H9 (cell line): ENCODE data around the gene ARSH. TPM values are rescaled to one million over a fixed set of nuclear protein-coding genes. Genes with fewer than 3 reads are reported as not detected.

ENCODE experiments used
- DNase-seq: peaks from one replicate; pipeline ENCODE4 v3.0.0-alpha.2; 2017
- H2AFZ ChIP-seq: one replicate; pipeline ENCODE4 v1.6.1; 2013; ENCODE audit warnings: mild to moderate bottlenecking, low read length, control low read depth, moderate library complexity
- H2AK5ac ChIP-seq: 2 replicates; pipeline ENCODE4 v1.6.1; 2013; ENCODE audit warnings: low read length, control low read depth, mixed read lengths; ENCODE audit not compliant: insufficient read length
- H2BK120ac ChIP-seq: one replicate; pipeline ENCODE4 v1.6.1; 2013; ENCODE audit warnings: low read depth, mild to moderate bottlenecking, low read length, control low read depth, inconsistent platforms; ENCODE audit not compliant: poor library complexity, severe bottlenecking
- H2BK12ac ChIP-seq: 2 replicates; pipeline ENCODE4 v1.6.1; 2013; ENCODE audit warnings: low read length, control low read depth, mixed read lengths, low read depth; ENCODE audit not compliant: insufficient read length
- H2BK15ac ChIP-seq: 2 replicates; pipeline ENCODE4 v1.6.1; 2013; ENCODE audit warnings: low read depth, low read length, control low read depth
- H2BK20ac ChIP-seq: one replicate; pipeline ENCODE4 v1.6.1; 2013; ENCODE audit warnings: low read depth, mild to moderate bottlenecking, low read length, control low read depth, inconsistent platforms; ENCODE audit not compliant: poor library complexity, severe bottlenecking
- H2BK5ac ChIP-seq: 2 replicates; pipeline ENCODE4 v1.6.1; 2013; ENCODE audit warnings: low read length, control low read depth, mixed read lengths; ENCODE audit not compliant: insufficient read length
- H3K14ac ChIP-seq: 2 replicates; pipeline ENCODE4 v1.6.1; 2013; ENCODE audit warnings: low read length, control low read depth; ENCODE audit not compliant: insufficient read depth
- H3K18ac ChIP-seq: 2 replicates; pipeline ENCODE4 v1.6.1; 2013; ENCODE audit warnings: low read depth, mild to moderate bottlenecking, mixed read lengths, low read length, control low read depth; ENCODE audit not compliant: insufficient read length
- H3K23ac ChIP-seq: 2 replicates; pipeline ENCODE4 v1.6.1; 2013; ENCODE audit warnings: low read length, control low read depth, mixed read lengths, low read depth; ENCODE audit not compliant: insufficient read length
- H3K23me2 ChIP-seq: 2 replicates; pipeline ENCODE4 v1.6.1; 2013; ENCODE audit warnings: low read depth, mild to moderate bottlenecking, mixed read lengths, low read length, control low read depth; ENCODE audit not compliant: insufficient read length, poor library complexity, severe bottlenecking
- H3K27ac ChIP-seq: 2 replicates; pipeline ENCODE4 v1.5.1; 2013; ENCODE audit warnings: low read length, control low read depth, mixed read lengths, low read depth; ENCODE audit not compliant: insufficient read length
- H3K27me3 ChIP-seq: 2 replicates; pipeline ENCODE4 v1.6.1; 2013; ENCODE audit warnings: low read length, control low read depth, inconsistent platforms; ENCODE audit not compliant: insufficient read depth
- H3K4ac ChIP-seq: 2 replicates; pipeline ENCODE4 v1.6.1; 2013; ENCODE audit warnings: low read depth, mild to moderate bottlenecking, control low read depth, inconsistent platforms, low read length, moderate library complexity
- H3K4me1 ChIP-seq: 2 replicates; pipeline ENCODE4 v1.6.1; 2013; ENCODE audit warnings: low read length, control low read depth, inconsistent platforms; ENCODE audit not compliant: insufficient read depth
- H3K4me2 ChIP-seq: 2 replicates; pipeline ENCODE4 v1.6.1; 2013; ENCODE audit warnings: low read length, control low read depth, mixed read lengths; ENCODE audit not compliant: insufficient read length, insufficient read depth
- H3K56ac ChIP-seq: 2 replicates; pipeline ENCODE4 v1.6.1; 2013; ENCODE audit warnings: low read depth, mild to moderate bottlenecking, mixed read lengths, low read length, control low read depth; ENCODE audit not compliant: insufficient read length
- H3K79me1 ChIP-seq: 2 replicates; pipeline ENCODE4 v1.6.1; 2013; ENCODE audit warnings: low read depth, mild to moderate bottlenecking, moderate library complexity, low read length, control low read depth, inconsistent platforms; ENCODE audit not compliant: insufficient read depth, poor library complexity, severe bottlenecking
- H3K79me2 ChIP-seq: 2 replicates; pipeline ENCODE4 v1.6.1; 2013; ENCODE audit warnings: low read length, control low read depth, inconsistent platforms; ENCODE audit not compliant: insufficient read depth
- H3K9ac ChIP-seq: 2 replicates; pipeline ENCODE4 v1.6.1; 2013; ENCODE audit warnings: low read length, control low read depth, mixed read lengths; ENCODE audit not compliant: insufficient read length; ENCODE audit errors: extremely low read depth
- H3K9me3 ChIP-seq: one replicate; pipeline ENCODE4 v1.6.1; 2013; ENCODE audit warnings: low read depth, low read length, inconsistent platforms; ENCODE audit not compliant: control insufficient read depth
- H3T11ph ChIP-seq: one replicate; pipeline ENCODE4 v1.6.1; 2013; ENCODE audit warnings: mild to moderate bottlenecking, low read length, control low read depth, inconsistent platforms
- H4K20me1 ChIP-seq: one replicate; pipeline ENCODE4 v1.6.1; 2013; ENCODE audit not compliant: control insufficient read depth, insufficient read length, insufficient read depth
- H4K5ac ChIP-seq: 2 replicates; pipeline ENCODE4 v1.6.1; 2013; ENCODE audit warnings: low read depth, mild to moderate bottlenecking, mixed read lengths, low read length, control low read depth; ENCODE audit not compliant: insufficient read length
- H4K8ac ChIP-seq: replicated peaks from 2 replicates; pipeline ENCODE4 v1.6.1; 2013; ENCODE audit warnings: low read length, control low read depth, mixed read lengths, low read depth; ENCODE audit not compliant: insufficient read length
- H4K91ac ChIP-seq: 2 replicates; pipeline ENCODE4 v1.6.1; 2013; ENCODE audit warnings: low read depth, mild to moderate bottlenecking, moderate library complexity, mixed read lengths, low read length, control low read depth; ENCODE audit not compliant: insufficient read length
- H3K27ac Mint-ChIP-seq, 3 experiments: 2 replicates in 2 of 3; 3 replicates in 1 of 3; pipeline ENCODE4 v1.8.0; 2020 to 2021; ENCODE audit warnings: mixed read lengths in 3 of 3, mild to moderate bottlenecking in 1 of 3, moderate library complexity in 1 of 3
- H3K27me3 Mint-ChIP-seq: 2 replicates; pipeline ENCODE4 v1.8.0; 2021; ENCODE audit warnings: low read depth, mild to moderate bottlenecking, moderate library complexity, mixed read lengths
- H3K36me3 Mint-ChIP-seq, 3 experiments: 2 replicates in 2 of 3; 3 replicates in 1 of 3; pipeline ENCODE4 v1.8.0; 2020 to 2021; ENCODE audit warnings: low read depth in 3 of 3, mixed read lengths in 3 of 3; ENCODE audit not compliant: insufficient read depth in 1 of 3
- H3K4me1 Mint-ChIP-seq, 2 experiments: 2 replicates each; pipeline ENCODE4 v1.8.0; 2020; ENCODE audit warnings: mixed read lengths in 2 of 2
- H3K4me3 Mint-ChIP-seq, 2 experiments: 2 replicates in 1 of 2; 3 replicates in 1 of 2; pipeline ENCODE4 v1.8.0; 2020 to 2021; ENCODE audit warnings: mild to moderate bottlenecking in 2 of 2, mixed read lengths in 2 of 2, moderate library complexity in 1 of 2
- H3K9me3 Mint-ChIP-seq, 2 experiments: 2 replicates in 1 of 2; 3 replicates in 1 of 2; pipeline ENCODE4 v1.8.0; 2020; ENCODE audit warnings: mild to moderate bottlenecking in 2 of 2, mixed read lengths in 2 of 2, moderate library complexity in 1 of 2
- WGBS: extraction: QIAGEN DNeasy Blood & Tissue Kit; methylation state at CpG from one replicate; pipeline ENCODE4 v1.1.7; 2013; ENCODE audit warnings: missing lambda C conversion rate, low lambda C conversion rate, mixed read lengths; ENCODE audit not compliant: insufficient read length; ENCODE audit errors: extremely low coverage; 5-methylcytosine and 5-hydroxymethylcytosine counted together
- total RNA-seq: library from RNA; stranded (reverse); gene quantifications from 2 replicates; pipeline ENCODE4 v1.2.1, GENCODE V29; 2021
- TF ChIP-seq, protein P1 (sequence below): fragments of 200-600 bp; sonication (generic); conservative IDR thresholded peaks from 3 replicates; pipeline ENCODE4 v1.8.0; 2021; ENCODE audit warnings: antibody characterized with exemption, mild to moderate bottlenecking

The ARSH gene
- total RNA-seq, 1 experiment from 2014 or later = not detected

DNA sequence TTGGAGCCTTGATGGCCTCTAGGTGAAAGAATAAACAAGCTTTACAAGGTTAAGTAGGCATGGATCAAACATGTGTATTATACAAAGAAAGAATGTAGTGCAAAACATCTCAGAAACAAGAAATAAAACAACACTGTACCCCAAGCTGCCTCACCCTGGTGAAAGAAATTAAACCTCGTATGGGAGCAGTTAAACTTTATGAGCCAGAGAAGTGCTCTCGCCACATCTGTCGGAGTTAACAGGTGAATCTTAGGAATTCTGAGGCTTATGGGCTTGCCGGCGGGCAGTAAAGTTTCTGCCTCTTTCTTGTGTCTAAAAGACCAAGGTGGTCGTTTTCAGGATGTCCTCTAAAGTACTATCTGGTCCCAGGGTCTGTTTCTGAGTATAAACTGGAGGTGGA, 34.0 kb upstream of the ARSH start:
- no peak overlapping the region for H3K9ac ChIP-seq
- H3K56ac ChIP-seq = no peak overlapping the region
- Mint-ChIP-seq H3K4me3 (no peak overlapping the region), H3K9me3 (peaks cover 16 to 24% of the 10 kb centered on the region in 2 experiments), H3K27ac (peak overlapping the region in 1 of 3 experiments; percentile 22; a peak in 1 of 7 replicates), H3K27me3 (peaks cover 7% of the 10 kb centered on the region), H3K4me1 (peaks cover 29 to 30% of the 10 kb centered on the region in 2 experiments), H3K36me3 (peaks cover 10 to 13% (median 11%) of the 10 kb centered on the region in 3 experiments; a peak in 6 of 7 replicates)
- DNase-seq = no peak
- H3K27me3 ChIP-seq = no peaks in the 10 kb centered on the region
- no peak overlapping the region for H2BK5ac ChIP-seq
- no peak overlapping the region for H3K23ac ChIP-seq
- H3T11ph ChIP-seq = no peak overlapping the region
- no peak overlapping the region for H2AK5ac ChIP-seq
- H4K91ac ChIP-seq = no peak overlapping the region
- H2BK12ac ChIP-seq = no peak overlapping the region
- no peaks in the 10 kb centered on the region; the same call in none of the 2 replicates for H3K4me1 ChIP-seq
- H3K79me2 ChIP-seq = no peaks in the 10 kb centered on the region
- H3K27ac ChIP-seq = no peak overlapping the region
- TF ChIP-seq, protein P1, sequence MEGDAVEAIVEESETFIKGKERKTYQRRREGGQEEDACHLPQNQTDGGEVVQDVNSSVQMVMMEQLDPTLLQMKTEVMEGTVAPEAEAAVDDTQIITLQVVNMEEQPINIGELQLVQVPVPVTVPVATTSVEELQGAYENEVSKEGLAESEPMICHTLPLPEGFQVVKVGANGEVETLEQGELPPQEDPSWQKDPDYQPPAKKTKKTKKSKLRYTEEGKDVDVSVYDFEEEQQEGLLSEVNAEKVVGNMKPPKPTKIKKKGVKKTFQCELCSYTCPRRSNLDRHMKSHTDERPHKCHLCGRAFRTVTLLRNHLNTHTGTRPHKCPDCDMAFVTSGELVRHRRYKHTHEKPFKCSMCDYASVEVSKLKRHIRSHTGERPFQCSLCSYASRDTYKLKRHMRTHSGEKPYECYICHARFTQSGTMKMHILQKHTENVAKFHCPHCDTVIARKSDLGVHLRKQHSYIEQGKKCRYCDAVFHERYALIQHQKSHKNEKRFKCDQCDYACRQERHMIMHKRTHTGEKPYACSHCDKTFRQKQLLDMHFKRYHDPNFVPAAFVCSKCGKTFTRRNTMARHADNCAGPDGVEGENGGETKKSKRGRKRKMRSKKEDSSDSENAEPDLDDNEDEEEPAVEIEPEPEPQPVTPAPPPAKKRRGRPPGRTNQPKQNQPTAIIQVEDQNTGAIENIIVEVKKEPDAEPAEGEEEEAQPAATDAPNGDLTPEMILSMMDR = no peak
- WGBS = no CpG with 5 or more reads among the region's 6 CpGs
- H2AFZ ChIP-seq = no peak overlapping the region
- no peaks in the 10 kb centered on the region for H4K20me1 ChIP-seq
- no peak overlapping the region for H3K4ac ChIP-seq
- H3K9me3 ChIP-seq = no peaks in the 10 kb centered on the region
- H3K14ac ChIP-seq = no peak overlapping the region
- no peak overlapping the region for H4K8ac ChIP-seq
- H2BK20ac ChIP-seq = no peak overlapping the region
- no peak overlapping the region for H3K4me2 ChIP-seq
- H3K79me1 ChIP-seq = no peaks in the 10 kb centered on the region
- H3K18ac ChIP-seq = no peak overlapping the region
- no peaks in the 10 kb centered on the region for H3K23me2 ChIP-seq
- no peak overlapping the region for H2BK120ac ChIP-seq
- no peak overlapping the region for H4K5ac ChIP-seq
- H2BK15ac ChIP-seq = no peak overlapping the region
